ENCODE measurements around the gene ELF3.
"Not testable (repeated sequence)": the region's sequence is repeated elsewhere in the genome, so short reads cannot be mapped to it uniquely, and the experiment has no call there.

ELF3 gene

DNA sequence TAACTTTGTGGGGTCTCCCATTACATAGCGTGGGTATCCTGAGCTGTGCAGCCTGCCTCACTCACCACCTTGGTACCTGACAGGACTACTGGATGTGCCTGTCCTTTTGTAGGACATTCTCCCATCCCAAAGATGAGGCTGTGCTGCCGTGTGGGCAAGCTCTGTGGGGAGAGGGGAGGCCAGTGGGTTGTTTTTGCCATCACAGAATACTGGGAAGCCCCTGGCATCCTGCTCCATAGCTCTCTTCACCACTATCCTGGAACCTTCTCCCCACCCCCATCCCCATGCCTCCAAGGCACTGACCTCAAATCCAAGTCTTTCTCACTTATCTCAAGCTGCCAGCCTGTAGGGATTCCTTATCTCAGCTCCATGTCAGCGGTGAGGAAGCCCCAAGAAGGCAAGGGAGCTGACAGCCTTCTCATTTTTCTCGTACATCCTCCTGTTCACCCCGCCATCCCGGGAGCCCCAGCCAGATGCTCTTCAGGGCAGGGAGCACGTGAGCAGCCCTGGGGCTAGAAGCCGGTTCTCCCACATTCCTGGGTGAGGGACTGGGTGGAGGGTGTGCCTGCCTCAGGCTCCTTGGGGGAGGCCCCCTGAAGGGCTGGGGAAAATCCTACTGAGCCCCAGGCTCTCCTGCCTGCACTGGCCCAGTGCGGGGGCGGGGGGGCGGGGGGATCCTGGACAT is 2.4 kb upstream of the ELF3 start:
- in situ Hi-C loops (cut with MboI; ENCODE audit: low sequenced_read_pairs): no loop called here

DNA sequence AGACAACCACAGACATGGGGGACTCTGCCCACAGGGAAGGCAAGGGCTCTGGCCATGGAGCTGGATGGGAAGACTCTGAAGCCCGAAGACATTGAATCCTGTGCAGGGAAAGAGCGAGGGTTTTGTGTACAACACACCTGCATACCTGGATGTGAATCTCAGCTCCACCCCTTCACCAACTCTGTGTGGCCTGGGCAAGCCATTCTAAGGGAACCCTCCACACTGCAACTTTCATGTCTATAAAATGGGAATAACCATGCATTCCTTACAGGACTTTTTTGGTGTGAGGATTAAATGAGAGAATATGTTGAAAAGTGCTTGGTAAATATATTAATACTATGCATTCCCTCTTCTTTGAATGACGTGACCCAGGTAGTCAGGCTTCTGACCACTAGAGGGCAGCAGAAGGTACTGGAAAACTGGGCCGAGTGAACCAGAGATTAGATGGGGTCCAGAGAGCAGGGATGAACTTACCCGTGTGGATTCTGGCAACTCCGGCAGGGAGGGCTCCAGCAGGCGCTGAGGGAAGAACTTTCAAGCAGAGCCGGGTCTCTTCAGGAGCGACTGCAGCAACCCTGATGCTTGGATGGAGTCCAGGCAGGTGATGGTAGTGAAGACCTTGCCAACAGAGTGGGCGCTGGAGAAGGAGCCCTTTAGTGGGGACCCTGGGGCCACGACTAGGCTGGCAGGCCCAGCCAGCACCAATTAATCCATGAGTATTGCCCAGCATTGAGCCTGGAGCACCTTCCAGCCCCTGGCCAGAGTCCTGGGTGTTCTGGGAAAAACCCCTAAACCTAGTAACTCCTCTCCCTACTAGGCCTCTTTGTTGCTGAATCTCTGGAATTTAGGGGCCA is 834 bp upstream of the ELF3 start:
- in situ Hi-C loops (cut with MboI; ENCODE audit: low sequenced_read_pairs): no loop called here

DNA sequence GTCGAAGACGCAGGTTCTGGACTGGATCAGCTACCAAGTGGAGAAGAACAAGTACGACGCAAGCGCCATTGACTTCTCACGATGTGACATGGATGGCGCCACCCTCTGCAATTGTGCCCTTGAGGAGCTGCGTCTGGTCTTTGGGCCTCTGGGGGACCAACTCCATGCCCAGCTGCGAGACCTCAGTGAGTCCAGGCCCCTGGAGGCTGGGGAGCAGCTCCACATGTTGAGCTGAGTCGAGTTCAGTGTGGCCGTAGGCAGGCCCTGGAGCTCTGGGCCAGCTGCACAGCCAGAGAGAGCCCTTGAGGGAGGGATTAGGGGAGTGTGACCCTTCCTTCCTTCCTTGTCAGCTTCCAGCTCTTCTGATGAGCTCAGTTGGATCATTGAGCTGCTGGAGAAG is 1.6 kb downstream of the ELF3 start:
- in situ Hi-C loops (cut with MboI; ENCODE audit: low sequenced_read_pairs): no loop called here

DNA sequence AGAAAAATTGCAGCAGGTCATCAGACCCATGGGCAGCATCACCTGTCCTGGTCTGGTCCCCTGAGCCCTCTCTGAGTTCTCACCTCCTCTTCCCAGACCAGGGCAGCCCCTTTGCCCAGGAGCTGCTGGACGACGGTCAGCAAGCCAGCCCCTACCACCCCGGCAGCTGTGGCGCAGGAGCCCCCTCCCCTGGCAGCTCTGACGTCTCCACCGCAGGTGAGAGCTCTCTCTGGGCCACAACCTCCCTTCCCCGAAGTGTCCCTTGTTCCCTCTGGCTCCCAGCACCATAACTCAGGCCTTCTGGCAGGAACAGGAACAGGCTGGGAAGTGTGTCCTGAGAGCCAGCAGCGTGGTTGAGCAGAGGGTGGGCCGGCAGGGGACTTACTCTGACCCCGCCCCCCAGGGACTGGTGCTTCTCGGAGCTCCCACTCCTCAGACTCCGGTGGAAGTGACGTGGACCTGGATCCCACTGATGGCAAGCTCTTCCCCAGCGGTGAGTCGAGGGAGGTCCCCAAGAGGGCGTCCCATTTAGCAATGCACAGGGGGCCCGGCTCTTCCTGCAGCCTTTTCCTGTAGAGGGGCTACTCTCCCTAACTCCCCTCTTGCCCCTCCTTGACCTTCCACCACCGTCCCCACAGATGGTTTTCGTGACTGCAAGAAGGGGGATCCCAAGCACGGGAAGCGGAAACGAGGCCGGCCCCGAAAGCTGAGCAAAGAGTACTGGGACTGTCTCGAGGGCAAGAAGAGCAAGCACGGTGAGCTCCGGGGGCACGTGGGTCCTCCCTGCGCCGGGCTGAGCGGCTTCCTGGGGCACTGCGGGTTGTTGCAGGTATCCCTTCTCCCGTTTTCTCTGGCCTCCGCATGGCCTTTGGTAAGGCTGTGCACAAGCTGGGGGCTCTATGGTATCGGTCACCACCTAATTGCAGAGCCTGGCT is 2.4 kb downstream of the ELF3 start:
- in situ Hi-C loops (cut with MboI; ENCODE audit: low sequenced_read_pairs): no loop called here

DNA sequence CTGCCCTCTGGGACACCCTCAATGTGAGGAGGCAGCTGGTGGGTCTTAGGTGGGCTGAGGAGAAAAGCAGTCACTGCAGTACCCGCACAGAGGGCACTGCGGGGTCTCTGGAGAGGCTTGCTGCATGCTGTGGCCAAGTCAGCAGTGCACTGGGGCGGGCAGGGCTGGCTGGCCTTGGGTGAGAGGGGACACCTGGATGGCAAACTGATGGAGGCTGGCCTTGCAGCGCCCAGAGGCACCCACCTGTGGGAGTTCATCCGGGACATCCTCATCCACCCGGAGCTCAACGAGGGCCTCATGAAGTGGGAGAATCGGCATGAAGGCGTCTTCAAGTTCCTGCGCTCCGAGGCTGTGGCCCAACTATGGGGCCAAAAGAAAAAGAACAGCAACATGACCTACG is 3.2 kb downstream of the ELF3 start:
- in situ Hi-C loops (cut with MboI; ENCODE audit: low sequenced_read_pairs): no loop called here

DNA sequence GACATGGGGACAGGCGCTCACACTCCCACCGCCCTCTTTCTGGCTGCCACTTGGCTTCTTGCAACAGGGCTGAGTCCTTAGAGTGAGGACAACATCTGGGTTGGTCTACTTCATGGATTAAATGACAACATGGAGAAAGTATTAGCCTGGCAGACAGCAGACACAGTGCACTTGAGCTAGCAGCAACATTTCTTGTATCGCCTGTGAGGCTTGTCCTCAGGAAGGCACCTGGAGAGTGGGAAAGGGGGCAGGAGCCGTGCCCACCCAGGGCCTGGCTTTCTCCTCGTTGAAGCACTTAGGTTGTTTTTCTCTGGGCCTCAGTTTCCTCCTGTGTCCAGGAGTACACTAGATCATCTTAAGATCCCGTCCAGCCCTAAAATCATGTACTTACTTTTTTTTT is 3.7 kb downstream of the ELF3 start:
- in situ Hi-C loops (cut with MboI; ENCODE audit: low sequenced_read_pairs): no loop called here

DNA sequence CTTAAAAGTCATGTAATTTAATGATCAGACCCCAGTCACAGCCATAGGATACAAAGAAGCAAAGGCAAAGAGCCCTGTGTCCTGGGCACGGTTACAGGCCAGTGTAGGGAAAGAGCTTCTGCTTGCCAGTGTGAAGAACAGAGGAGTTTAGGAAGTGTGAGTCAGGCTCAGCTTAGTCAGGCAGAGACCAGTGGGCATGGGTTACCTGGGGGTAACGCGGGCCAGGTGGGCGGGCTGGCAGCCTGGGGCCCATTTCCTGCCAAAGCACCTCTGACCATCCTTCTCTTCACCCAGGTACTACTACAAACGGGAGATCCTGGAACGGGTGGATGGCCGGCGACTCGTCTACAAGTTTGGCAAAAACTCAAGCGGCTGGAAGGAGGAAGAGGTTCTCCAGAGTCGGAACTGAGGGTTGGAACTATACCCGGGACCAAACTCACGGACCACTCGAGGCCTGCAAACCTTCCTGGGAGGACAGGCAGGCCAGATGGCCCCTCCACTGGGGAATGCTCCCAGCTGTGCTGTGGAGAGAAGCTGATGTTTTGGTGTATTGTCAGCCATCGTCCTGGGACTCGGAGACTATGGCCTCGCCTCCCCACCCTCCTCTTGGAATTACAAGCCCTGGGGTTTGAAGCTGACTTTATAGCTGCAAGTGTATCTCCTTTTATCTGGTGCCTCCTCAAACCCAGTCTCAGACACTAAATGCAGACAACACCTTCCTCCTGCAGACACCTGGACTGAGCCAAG is 4.7 kb downstream of the ELF3 start:
- in situ Hi-C loops (cut with MboI; ENCODE audit: low sequenced_read_pairs): no loop called here

DNA sequence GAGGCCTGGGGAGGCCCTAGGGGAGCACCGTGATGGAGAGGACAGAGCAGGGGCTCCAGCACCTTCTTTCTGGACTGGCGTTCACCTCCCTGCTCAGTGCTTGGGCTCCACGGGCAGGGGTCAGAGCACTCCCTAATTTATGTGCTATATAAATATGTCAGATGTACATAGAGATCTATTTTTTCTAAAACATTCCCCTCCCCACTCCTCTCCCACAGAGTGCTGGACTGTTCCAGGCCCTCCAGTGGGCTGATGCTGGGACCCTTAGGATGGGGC is 5.2 kb downstream of the ELF3 start:
- in situ Hi-C loops (cut with MboI; ENCODE audit: low sequenced_read_pairs): no loop called here

DNA sequence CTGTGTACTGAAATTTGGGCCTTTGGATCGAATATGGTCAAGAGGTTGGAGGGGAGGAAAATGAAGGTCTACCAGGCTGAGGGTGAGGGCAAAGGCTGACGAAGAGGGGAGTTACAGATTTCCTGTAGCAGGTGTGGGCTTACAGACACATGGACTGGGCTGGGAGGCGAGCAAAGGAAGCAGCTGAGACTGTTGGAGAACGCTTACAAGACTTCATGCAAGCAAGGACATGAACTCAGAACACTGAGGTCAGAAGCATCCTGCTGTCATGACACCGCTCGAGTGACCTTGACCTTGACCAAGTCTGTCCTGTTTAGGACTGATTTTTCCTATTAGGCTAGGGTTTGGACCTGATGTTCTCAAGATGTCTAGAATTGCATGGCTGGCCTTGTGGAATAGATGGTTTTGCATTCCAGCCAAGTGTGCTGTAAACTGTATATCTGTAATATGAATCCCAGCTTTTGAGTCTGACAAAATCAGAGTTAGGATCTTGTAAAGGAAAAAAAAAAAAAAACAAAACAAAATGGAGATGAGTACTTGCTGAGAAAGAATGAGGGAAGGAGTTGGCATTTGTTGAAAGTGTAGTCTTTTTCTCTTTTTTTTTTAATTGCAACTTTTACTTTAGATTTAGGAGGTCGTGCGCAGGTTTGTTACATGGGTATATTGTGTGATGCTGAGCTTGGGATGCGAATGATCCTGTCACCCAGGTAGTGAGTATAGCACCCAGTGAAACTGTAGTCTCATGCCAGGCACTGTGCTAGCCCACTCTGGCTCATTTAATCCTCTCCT is 5.8 kb downstream of the ELF3 start:
- in situ Hi-C loops (cut with MboI; ENCODE audit: low sequenced_read_pairs): no loop called here

DNA sequence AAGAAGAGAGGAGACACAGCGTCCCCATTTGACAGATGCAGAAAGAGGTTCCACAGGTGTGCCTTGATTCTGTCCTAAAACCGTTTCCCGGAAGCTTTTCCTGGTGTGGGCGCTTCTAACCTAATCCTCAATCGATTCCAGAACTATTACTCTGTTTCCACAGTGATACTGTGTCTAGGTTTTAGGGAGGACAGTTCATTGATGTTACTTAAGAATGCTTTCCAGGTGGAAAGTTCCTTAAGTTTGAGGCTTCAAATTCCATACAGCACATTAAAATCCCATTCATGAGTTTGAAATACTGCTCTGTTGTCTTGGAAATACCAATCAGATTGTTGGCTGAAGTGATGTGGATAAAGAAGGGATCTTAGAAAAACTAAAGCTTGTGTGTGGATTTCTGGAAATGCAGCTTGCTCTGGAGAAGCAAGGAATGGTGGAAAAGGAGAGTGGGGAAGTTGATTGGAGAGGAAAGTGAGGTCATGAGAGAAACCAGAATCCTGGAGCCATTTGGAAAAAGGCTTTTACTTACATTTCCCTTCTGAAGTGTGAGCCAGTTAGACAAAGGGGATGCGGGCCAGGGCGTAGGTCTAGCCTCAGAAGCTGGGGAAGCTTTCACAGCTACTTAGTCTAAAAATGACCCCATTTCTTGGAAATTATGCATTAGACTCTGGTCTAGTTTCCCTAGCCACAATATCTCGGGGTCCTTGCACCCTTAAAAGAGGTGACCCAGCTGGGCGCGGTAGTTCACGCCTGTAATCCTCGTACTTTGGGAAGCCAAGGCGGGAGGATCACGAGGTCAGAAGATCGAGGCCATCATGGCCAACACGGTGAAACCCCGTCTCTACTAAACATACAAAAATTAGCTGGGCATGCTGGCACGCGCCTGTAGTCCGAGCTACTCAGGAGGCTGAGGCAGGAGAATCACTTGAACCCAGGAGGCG is 6.7 kb downstream of the ELF3 start:
- in situ Hi-C loops (cut with MboI; ENCODE audit: low sequenced_read_pairs): no loop called here

DNA sequence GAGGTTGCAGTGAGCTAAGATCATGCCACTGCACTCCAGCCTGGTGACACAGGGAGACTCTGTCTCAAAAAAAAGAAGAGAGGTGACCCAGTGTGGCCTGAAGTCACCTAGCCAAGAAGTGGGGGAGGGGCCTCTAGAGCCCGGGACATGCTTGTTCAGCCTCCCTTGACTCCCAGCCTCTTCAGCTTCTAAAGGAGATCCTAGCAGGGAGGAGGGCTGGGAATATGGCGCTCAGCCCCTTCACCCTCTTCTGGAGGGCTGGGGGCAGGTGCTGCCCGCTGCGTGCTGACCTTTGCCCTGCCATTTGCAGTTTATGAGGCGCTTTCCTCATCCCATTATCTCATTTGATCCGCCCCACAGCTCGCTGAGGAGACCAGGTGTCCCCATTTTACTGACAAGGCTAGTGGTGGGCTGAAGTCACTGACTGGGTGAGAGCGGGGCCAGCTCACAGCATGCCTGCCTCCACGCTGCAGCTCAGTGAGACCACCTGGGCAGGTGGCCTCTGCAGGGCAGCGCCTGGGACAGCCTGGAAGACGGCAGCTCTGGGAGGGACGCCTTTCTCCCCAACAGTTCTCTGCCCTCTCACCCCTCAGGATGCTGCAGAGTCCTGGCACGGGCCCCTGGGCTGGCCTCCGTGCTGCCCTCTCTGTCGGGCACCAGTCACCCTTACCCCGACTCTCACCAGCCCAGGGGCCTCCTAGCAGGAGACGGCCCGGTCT is 7.5 kb downstream of the ELF3 start:
- in situ Hi-C loops (cut with MboI; ENCODE audit: low sequenced_read_pairs): no loop called here

DNA sequence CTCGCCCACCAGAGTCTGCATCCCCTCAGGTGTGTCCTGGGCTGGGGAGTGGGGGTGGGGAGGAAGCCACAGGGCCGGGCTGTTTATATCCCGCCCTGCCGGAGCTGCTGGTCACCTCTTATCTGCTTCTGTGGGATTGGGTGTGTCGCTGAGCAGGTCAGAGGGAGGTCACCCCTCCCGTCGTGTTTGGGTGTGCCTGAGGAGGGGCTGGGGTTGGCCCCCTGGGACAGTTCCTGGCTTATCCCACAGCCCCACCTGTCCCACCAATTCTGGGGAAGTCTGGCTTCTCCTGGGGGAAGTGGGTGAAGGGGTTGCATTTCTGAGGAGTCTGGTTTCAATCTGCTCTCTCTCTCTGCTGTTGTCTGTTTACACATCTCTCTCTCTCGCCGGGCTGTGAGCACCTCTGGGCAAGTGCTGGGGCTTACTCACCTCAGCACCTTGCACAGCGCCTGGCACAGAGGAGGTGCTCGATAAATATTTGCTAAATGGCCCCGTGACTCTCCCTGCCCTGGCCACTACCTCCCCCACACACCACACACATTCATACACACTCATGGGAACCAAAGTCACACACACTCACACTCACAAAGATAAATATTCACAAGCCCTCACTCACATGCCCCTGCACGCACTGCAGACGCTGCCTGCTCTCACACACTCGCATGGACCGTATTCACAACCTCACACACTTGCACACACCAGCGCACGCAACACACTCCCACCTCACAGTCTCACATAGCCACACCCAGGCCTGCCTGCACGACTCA is 8.3 kb downstream of the ELF3 start:
- in situ Hi-C loops (cut with MboI; ENCODE audit: low sequenced_read_pairs): no loop called here

DNA sequence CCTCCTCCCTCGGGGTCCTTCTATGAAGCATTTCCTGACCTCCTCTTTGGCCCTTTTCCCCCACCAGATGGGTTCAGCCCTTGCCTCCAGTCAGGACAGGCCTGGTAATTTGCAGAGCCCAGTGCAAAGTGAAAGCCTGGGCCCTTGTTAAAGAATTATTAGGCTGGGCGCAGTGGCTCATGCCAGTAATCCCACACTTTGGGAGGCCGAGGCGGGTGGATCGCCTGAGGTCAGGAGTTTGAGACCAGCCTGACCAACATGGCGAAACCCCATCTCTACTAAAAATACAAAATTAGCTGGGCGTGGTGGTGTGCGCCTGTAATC is 8.8 kb downstream of the ELF3 start:
- in situ Hi-C loops (cut with MboI; ENCODE audit: low sequenced_read_pairs): not testable (repeated sequence)

DNA sequence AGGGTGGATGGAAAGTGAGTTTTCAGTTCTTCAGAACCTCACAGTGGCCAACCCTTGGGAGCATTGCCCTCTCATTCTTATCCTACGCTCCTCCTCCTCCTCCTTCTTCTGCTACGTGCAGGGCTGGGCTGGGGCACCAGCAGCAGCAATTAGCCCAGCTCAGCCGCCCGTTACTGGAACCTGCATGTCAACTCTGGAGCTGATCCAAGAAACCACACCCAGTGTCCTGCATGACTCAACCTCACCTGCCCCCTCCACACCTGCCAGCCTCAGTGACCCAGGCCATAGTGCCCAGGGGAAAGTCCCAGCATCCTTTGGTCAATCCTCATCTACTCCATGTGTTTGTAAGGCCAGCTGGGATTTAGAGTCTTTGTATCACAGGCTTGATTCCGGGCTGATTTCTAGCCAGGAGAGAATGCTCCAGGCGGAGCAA is 12.6 kb downstream of the ELF3 start:
- in situ Hi-C loops (cut with MboI; ENCODE audit: low sequenced_read_pairs): no loop called here

DNA sequence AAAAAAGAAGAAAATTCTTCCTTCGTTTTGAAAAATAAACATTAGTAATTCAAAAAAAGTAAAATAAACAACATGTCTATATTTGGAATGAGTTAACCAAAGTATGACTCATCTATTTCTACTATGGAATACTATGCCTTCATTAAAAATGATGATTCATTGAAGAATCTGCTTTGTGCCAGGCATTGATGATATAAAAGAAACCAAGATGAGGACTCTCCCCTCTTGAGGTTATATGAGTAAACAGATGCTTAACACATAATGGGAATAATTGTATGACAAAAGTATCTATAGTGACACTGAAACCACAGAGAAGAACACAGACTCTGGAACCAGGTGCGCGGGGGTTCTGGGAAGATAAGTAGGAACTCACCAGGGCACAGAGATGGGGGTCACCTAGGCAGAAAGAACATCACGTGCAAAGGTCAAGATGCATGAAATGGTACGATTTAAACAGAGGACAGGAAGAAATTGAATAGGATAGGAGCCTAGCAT is 18.8 kb downstream of the ELF3 start:
- in situ Hi-C loops (cut with MboI; ENCODE audit: low sequenced_read_pairs): no loop called here

DNA sequence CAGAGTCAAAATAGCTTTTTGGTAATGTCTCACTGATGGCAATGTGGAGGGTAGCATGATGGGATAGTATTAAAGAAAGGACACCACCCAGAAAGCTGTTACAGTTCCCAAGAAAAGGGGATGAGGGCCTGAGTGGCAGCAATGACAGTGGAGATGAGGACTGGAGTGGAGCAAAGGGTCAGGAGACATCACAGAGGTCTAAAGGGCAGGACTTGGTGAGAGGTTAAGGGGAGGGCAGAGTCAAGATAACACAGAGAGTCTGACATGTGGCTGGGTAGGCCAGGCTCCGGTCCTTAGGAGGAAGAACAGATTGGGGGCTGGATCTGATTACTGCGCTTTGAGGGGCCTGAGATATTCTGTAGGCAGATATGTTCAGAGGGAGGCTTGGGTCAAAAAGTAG is 19.3 kb downstream of the ELF3 start:
- in situ Hi-C loops (cut with MboI; ENCODE audit: low sequenced_read_pairs): no loop called here

DNA sequence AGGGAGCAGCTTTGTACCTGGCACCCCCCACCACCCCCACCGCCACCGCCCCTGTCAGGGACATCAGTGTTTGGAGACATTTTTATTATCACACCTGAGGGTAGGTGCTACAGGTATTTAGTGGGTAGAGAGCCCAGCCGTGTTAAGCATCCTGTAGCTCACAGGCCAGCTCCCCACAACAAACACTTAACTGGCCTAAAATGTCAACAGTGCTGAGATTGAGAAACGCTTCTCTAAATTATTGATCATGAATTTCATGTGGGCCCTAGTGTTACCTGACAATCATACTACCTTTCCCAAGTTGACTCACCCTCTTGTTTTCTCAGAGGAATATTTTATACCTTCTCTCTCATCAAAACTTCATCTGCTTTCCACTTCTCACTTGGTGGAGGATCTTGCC is 21.4 kb downstream of the ELF3 start:
- in situ Hi-C loops (cut with MboI; ENCODE audit: low sequenced_read_pairs): no loop called here

Measured in HL-60/S4 treated with phorbol 12-myristate 13-acetate at 8.2 ng/mL for 4 days and 3 days (cell line).